NB4 (cell line): ENCODE results near the gene GALK2.

Experiments
- CTCF ChIP-seq: IDR thresholded peaks from one replicate; pipeline ENCODE4 v1.5.1; 2012; ENCODE audit warnings: low read depth, low read length
- MAX ChIP-seq: IDR thresholded peaks from 2 replicates; pipeline ENCODE4 v1.6.1; 2011; ENCODE audit warnings: low read depth, low read length

GRCh38 chr15:49314716-49315115 lies 144.7 kb downstream of the GALK2 start:
- TF ChIP-seq MAX (no peak), CTCF (no peak)
